Activated effector memory CD4-positive, alpha-beta T cell treated with anti-CD3 and anti-CD28 coated beads, Interleukin-2, amount 50 U/mL, for 16 hours (primary cell): Measurements from ENCODE around the gene CA7.

Experiments
- DNase-seq: peaks from one replicate; pipeline ENCODE4 v3.0.0-alpha.2; 2020

CA7 gene

GRCh38 chr16:66844342-66845079 is at the start of gene CA7:
Gene CA7 (plus strand): TSS chr16:66844414. CDS start chr16:66844488, 74 bp downstream.
- DNase-seq, result peak; percentile 60

- DNase-seq, result no peak
Measured at GRCh38 chr16:66798161-66798560, 46.1 kb upstream of the CA7 start.

- no peak for DNase-seq
Measured at GRCh38 chr16:66800856-66801255, 43.4 kb upstream of the CA7 start.

- DNase-seq, result no peak
Measured at GRCh38 chr16:66801320-66802105, 42.7 kb upstream of the CA7 start, which contains the start of gene TERB1. Gene TERB1 (minus strand): TSS chr16:66801584. CDS start chr16:66796798, 4,786 bp downstream.

- DNase-seq, result no peak
Measured at GRCh38 chr16:66802159-66802558, 42.1 kb upstream of the CA7 start.

- DNase-seq, result no peak
Measured at GRCh38 chr16:66809765-66810164, 34.4 kb upstream of the CA7 start.

GRCh38 chr16:66810391-66810790 is 33.8 kb upstream of the CA7 start:
- DNase-seq, result no peak

GRCh38 chr16:66811043-66811442 is 33.2 kb upstream of the CA7 start:
- DNase-seq, result no peak

GRCh38 chr16:66814734-66815133 is 29.5 kb upstream of the CA7 start:
- no peak for DNase-seq

- no peak for DNase-seq
Measured at GRCh38 chr16:66824006-66824405, 20.2 kb upstream of the CA7 start.

GRCh38 chr16:66830422-66831404 is 13.5 kb upstream of the CA7 start, which contains the start of gene NAE1:
Gene NAE1 (minus strand): TSS chr16:66830976. CDS start chr16:66830899, 77 bp downstream.
- DNase-seq, result peak; percentile 96

GRCh38 chr16:66832190-66832589 is 12.0 kb upstream of the CA7 start:
- DNase-seq, result no peak

- no peak for DNase-seq
Measured at GRCh38 chr16:66832661-66833305, 11.4 kb upstream of the CA7 start.

- no peak for DNase-seq
Measured at GRCh38 chr16:66834746-66835145, 9.5 kb upstream of the CA7 start.

GRCh38 chr16:66840883-66841282 is 3.3 kb upstream of the CA7 start:
- DNase-seq, result no peak

GRCh38 chr16:66841366-66841765 is 2.8 kb upstream of the CA7 start:
- no peak for DNase-seq

GRCh38 chr16:66842765-66843164 is 1.4 kb upstream of the CA7 start:
- DNase-seq, result peak; percentile 31

- DNase-seq, result peak; percentile 9
Measured at GRCh38 chr16:66843191-66843590, 1.0 kb upstream of the CA7 start.

GRCh38 chr16:66844009-66844341 is 239 bp upstream of the CA7 start:
- DNase-seq, result peak; percentile 45

GRCh38 chr16:66845080-66845410 is 831 bp downstream of the CA7 start:
- no peak for DNase-seq

GRCh38 chr16:66845791-66846221 is 1.6 kb downstream of the CA7 start:
- peak; percentile 42 for DNase-seq

- DNase-seq, result peak; percentile 21
Measured at GRCh38 chr16:66846266-66846665, 2.1 kb downstream of the CA7 start.
